ENCODE results near the gene WNT5A.

The WNT5A gene

DNA sequence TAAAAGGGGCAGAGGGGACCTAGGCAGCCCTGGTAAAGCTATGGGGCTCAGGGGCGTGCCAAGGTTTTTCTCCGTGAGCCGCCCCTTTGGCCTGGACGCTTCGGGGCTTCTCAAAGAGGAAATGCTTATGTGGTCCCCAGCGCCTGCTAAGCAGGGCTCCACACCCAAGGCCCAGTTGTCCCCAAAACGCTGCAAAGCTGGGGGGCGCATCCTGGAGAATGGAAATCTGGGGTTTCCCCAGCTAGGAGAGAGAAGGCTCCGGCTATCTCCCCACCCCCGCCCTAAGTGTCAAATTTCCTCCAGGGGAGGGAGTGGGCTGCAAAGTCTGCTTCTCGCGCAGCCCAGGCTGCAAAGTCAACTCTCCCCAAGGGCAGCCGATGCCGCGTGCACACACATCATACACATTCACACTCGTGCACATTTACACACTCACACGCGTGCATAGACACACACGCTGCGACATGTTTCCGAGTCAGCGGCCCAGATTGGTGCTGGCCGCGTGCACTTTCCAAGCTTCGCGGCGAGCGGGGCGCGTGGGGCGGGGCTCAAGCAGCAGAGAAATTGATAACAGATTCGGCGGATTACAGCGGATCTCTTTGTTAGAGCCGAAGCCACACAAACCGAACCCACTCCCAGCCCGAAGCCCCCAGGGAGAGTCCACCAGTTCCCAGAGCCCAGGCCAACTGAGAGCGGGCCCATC, 4.5 kb downstream of the WNT5A start:
- peaks cover 5 to 99% (median 70%) of the 10 kb centered on the region in 5 experiments for H3K27me3 ChIP-seq (replicated peaks in 2 of 5; ENCODE audit: control insufficient read depth in 4 of 5, insufficient read depth in 5 of 5, low read length in 4 of 5)
- WGBS (ENCODE audit: insufficient coverage): 1% methylated on average over 32 of the region's 38 CpGs
- POLR2A ChIA-PET: no interaction called here

DNA sequence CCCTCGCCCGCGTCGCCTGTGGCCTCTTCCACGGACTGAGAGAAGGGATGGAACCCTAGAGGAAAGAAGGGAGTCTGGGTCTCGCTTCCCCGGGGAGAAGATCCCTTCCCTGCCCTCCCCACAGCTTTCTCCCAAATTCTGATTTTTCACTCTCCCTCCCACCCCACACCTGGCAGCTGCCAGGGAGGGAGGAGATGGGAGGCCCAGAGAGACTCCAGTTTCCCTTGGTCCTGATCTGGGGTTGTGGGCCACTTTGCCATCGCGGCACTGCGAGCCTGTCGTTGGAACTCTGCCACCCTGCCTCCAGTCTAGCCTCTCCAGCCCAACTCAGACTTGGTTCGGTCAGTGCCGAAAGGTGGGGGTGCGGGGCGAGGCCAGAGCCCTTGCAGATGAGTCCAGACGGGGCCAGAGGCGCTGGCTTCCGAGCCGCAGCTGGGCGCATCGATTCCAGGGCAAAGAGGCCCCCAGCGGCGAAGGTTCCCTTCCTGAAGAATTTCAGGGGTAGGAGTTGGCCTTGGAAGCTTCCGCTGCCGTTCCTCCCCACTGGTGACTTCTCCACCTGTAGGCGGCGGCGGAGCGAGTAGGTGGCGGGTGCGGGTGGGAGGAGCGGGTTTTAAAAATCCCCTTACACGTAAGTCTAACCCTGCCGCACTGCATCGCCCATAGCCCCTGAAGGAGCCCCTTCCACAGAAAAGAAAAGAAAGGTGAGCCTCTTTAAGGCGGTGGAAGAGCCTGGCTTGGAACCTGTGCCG, 5.2 kb downstream of the WNT5A start:
- no peak overlapping the region for H3K27ac ChIP-seq (ENCODE audit: insufficient read depth in 1 of 2, low read depth in 1 of 2, low read length in 2 of 2, poor library complexity in 1 of 2, severe bottlenecking in 2 of 2)
- no peak overlapping the region for H3K4me3 ChIP-seq (ENCODE audit: control insufficient read depth in 1 of 7, extremely low read depth in 1 of 7, insufficient read depth in 4 of 7, low read depth in 2 of 7, low read length in 6 of 7)
- CTCF ChIA-PET: interaction anchor here (1.2 to 1.5 kb wide), 2 partner anchors 239 to 266 kb away, joined by 3 to 6 read pairs; no protein-coding TSS in a partner anchor
- peaks cover 0 to 37% (median 16%) of the 10 kb centered on the region in 4 experiments for H3K4me1 ChIP-seq (ENCODE audit: control extremely low read depth in 1 of 4, control insufficient read depth in 4 of 4, insufficient read depth in 4 of 4, low read length in 3 of 4)
- POLR2A ChIA-PET: no interaction called here
- H3K27me3 ChIP-seq (replicated peaks in 2 of 5; ENCODE audit: control insufficient read depth in 4 of 5, insufficient read depth in 5 of 5, low read length in 4 of 5): peaks cover 5 to 99% (median 66%) of the 10 kb centered on the region in 5 experiments
- peak in 1 of 3 donors; percentile 32 for DNase-seq
- WGBS (ENCODE audit: insufficient coverage): 3% methylated on average over 24 of the region's 37 CpGs
- no peaks in the 10 kb centered on the region for H3K36me3 ChIP-seq (ENCODE audit: control insufficient read depth in 4 of 4, insufficient read depth in 4 of 4, low read length in 3 of 4)
- peaks cover 0 to 2% (median 0%) of the 10 kb centered on the region in 5 experiments for H3K9me3 ChIP-seq (ENCODE audit: control extremely low read depth in 1 of 5, control insufficient read depth in 4 of 5, insufficient read depth in 2 of 5, low read depth in 1 of 5, low read length in 4 of 5)

More for the DNA sequence above, 4.5 kb downstream of the WNT5A start:
- Histone ChIP-seq H3K36me3 (ENCODE audit: control insufficient read depth in 4 of 4, insufficient read depth in 4 of 4, low read length in 3 of 4) (no peaks in the 10 kb centered on the region), H3K27ac (ENCODE audit: insufficient read depth in 1 of 2, low read depth in 1 of 2, low read length in 2 of 2, poor library complexity in 1 of 2, severe bottlenecking in 2 of 2) (no peak overlapping the region), H3K9me3 (ENCODE audit: control extremely low read depth in 1 of 5, control insufficient read depth in 4 of 5, insufficient read depth in 2 of 5, low read depth in 1 of 5, low read length in 4 of 5) (peaks cover 0 to 2% (median 0%) of the 10 kb centered on the region in 5 experiments), H3K4me3 (ENCODE audit: control insufficient read depth in 1 of 7, extremely low read depth in 1 of 7, insufficient read depth in 4 of 7, low read depth in 2 of 7, low read length in 6 of 7) (no peak overlapping the region), H3K4me1 (ENCODE audit: control extremely low read depth in 1 of 4, control insufficient read depth in 4 of 4, insufficient read depth in 4 of 4, low read length in 3 of 4) (peaks cover 0 to 44% (median 22%) of the 10 kb centered on the region in 4 experiments)
- peak in 2 of 3 donors; percentile 44 to 49 for DNase-seq
- CTCF ChIA-PET: interaction anchor here (1.2 to 1.5 kb wide), 2 partner anchors 238 to 265 kb away, joined by 3 to 6 read pairs; no protein-coding TSS in a partner anchor

- under 1% methylated on average over 27 of the region's 42 CpGs for WGBS (ENCODE audit: insufficient coverage)
- H3K36me3 ChIP-seq (ENCODE audit: control insufficient read depth in 4 of 4, insufficient read depth in 4 of 4, low read length in 3 of 4): no peaks in the 10 kb centered on the region
- peaks cover 0 to 29% (median 12%) of the 10 kb centered on the region in 4 experiments for H3K4me1 ChIP-seq (ENCODE audit: control extremely low read depth in 1 of 4, control insufficient read depth in 4 of 4, insufficient read depth in 4 of 4, low read length in 3 of 4)
- peak in 1 of 3 donors; percentile 26 for DNase-seq
- CTCF ChIA-PET: no interaction called here
- H3K27me3 ChIP-seq (replicated peaks in 2 of 5; ENCODE audit: control insufficient read depth in 4 of 5, insufficient read depth in 5 of 5, low read length in 4 of 5): peaks cover 6 to 99% (median 63%) of the 10 kb centered on the region in 5 experiments
- no peak overlapping the region for H3K27ac ChIP-seq (ENCODE audit: insufficient read depth in 1 of 2, low read depth in 1 of 2, low read length in 2 of 2, poor library complexity in 1 of 2, severe bottlenecking in 2 of 2)
- no peak overlapping the region for H3K4me3 ChIP-seq (ENCODE audit: control insufficient read depth in 1 of 7, extremely low read depth in 1 of 7, insufficient read depth in 4 of 7, low read depth in 2 of 7, low read length in 6 of 7)
- peaks cover 0 to 2% (median 0%) of the 10 kb centered on the region in 5 experiments for H3K9me3 ChIP-seq (ENCODE audit: control extremely low read depth in 1 of 5, control insufficient read depth in 4 of 5, insufficient read depth in 2 of 5, low read depth in 1 of 5, low read length in 4 of 5)
- POLR2A ChIA-PET: no interaction called here
Measured at GRCh38 chr3:55480911-55481743, 6.0 kb downstream of the WNT5A start.

DNA sequence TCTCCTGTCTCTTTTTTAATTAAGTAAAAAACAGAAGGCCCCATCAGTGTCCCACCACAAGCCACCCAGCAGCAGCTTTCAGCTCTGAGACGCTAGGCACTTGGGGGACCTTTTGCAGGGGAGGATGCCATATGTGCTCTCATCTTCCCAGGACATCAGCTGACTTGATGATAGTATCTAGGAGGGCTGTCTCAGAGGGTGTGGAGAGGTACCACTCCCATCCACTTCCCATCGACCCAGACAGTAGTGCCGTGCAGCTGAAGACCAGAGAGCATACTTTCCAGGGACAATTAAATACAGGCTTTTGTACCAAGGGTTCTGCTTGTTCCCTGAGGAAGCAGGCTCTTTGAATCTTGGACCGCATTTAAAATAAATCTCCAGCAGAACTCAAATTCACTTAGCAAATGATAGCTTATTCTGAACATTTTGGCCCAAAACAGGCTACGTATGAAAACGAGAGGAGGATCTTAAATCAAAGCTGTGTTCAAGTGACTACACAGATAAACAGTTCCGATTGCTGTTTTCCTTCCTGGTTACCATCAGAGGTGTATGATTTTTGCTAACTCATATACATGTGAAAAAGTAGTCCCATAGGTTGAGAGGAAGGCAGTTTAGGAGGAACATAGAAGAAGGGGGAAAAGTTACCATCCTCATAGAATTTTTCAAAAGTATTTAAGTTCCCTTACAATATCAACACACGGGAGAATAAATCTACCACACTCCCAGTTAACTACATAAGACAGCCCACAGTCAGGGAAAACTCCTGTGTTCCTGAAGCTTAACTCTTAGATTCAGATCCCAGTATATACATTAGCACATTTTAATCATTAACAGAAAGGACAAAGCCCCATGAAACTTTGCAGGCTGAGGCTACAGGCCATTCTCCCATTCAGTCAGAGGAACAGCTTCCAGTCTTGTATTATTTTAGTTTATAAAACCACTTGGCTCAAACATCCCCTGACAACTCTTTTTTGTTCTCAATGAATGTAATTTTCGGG, 9.5 kb downstream of the WNT5A start:
- 100% methylated on average over 2 of the region's 9 CpGs for WGBS (ENCODE audit: insufficient coverage)
- no peaks in the 10 kb centered on the region for H3K36me3 ChIP-seq (ENCODE audit: control insufficient read depth in 4 of 4, insufficient read depth in 4 of 4, low read length in 3 of 4)
- no peak overlapping the region for H3K4me3 ChIP-seq (ENCODE audit: control insufficient read depth in 1 of 7, extremely low read depth in 1 of 7, insufficient read depth in 4 of 7, low read depth in 2 of 7, low read length in 6 of 7)
- ChIA-PET POLR2A (no interaction called here), CTCF (no interaction called here)
- no peak overlapping the region for H3K27ac ChIP-seq (ENCODE audit: insufficient read depth in 1 of 2, low read depth in 1 of 2, low read length in 2 of 2, poor library complexity in 1 of 2, severe bottlenecking in 2 of 2)
- peaks cover 0 to 14% (median 5%) of the 10 kb centered on the region in 4 experiments for H3K4me1 ChIP-seq (ENCODE audit: control extremely low read depth in 1 of 4, control insufficient read depth in 4 of 4, insufficient read depth in 4 of 4, low read length in 3 of 4)
- no peak for DNase-seq
- peaks cover 10 to 92% (median 43%) of the 10 kb centered on the region in 5 experiments for H3K27me3 ChIP-seq (replicated peaks in 2 of 5; ENCODE audit: control insufficient read depth in 4 of 5, insufficient read depth in 5 of 5, low read length in 4 of 5)
- H3K9me3 ChIP-seq (ENCODE audit: control extremely low read depth in 1 of 5, control insufficient read depth in 4 of 5, insufficient read depth in 2 of 5, low read depth in 1 of 5, low read length in 4 of 5): peaks cover 0 to under 1% (median 0%) of the 10 kb centered on the region in 5 experiments

DNA sequence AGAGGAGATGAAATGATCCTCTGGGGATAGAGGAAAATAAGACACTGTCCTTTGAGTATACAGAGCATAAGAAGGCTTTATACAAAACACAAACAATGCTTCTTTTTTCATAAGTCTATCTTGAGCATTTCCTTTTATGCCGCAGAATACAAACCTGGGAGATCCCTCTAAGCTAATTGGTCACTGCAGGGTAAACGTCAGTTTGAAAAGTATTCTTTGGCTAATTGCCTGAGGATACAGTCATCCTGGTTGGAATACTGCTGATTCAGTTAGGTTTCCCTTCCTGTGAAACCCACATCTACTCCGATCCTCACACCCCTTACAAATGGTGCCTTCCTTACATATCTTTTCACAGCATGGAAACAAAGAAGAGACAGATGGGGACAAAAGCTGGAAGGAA, 10.6 kb downstream of the WNT5A start:
- WGBS (ENCODE audit: insufficient coverage): 83% methylated on average over 2 of the region's 3 CpGs
- ChIA-PET POLR2A (interaction anchor here (0.7 kb wide), 2 partner anchors 177 to 1054 kb away, joined by 3 read pairs; no protein-coding TSS in a partner anchor), CTCF (interaction anchor here (0.8 kb wide), 1 partner anchor 28 kb away, joined by 3 read pairs; no protein-coding TSS in a partner anchor)
- no peak overlapping the region for H3K27ac ChIP-seq (ENCODE audit: insufficient read depth in 1 of 2, low read depth in 1 of 2, low read length in 2 of 2, poor library complexity in 1 of 2, severe bottlenecking in 2 of 2)
- peaks cover 0 to 5% (median 1%) of the 10 kb centered on the region in 4 experiments for H3K4me1 ChIP-seq (ENCODE audit: control extremely low read depth in 1 of 4, control insufficient read depth in 4 of 4, insufficient read depth in 4 of 4, low read length in 3 of 4)
- peaks cover 10 to 85% (median 36%) of the 10 kb centered on the region in 5 experiments for H3K27me3 ChIP-seq (replicated peaks in 2 of 5; ENCODE audit: control insufficient read depth in 4 of 5, insufficient read depth in 5 of 5, low read length in 4 of 5)
- no peak overlapping the region for H3K4me3 ChIP-seq (ENCODE audit: control insufficient read depth in 1 of 7, extremely low read depth in 1 of 7, insufficient read depth in 4 of 7, low read depth in 2 of 7, low read length in 6 of 7)
- no peaks in the 10 kb centered on the region for H3K9me3 ChIP-seq (ENCODE audit: control extremely low read depth in 1 of 5, control insufficient read depth in 4 of 5, insufficient read depth in 2 of 5, low read depth in 1 of 5, low read length in 4 of 5)
- no peaks in the 10 kb centered on the region for H3K36me3 ChIP-seq (ENCODE audit: control insufficient read depth in 4 of 4, insufficient read depth in 4 of 4, low read length in 3 of 4)
- DNase-seq: no peak

DNA sequence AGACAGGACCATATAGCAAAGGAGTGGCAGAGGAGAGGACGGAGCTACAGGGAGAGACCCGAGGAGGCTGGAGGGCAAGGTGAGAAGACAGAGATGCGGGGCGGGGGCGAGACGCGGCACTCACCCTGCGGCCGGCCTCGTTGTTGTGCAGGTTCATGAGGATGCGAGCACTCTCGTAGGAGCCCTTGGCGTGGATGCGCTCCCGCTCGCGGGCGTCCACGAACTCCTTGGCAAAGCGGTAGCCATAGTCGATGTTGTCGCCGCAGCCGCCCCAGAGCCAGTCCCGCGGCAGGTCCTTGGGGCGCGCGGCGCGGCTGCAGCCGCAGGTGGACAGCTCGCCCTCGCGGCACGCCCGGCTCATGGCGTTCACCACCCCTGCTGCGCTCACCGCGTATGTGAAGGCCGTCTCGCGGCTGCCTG, 12.9 kb downstream of the WNT5A start:
- POLR2A ChIA-PET: no interaction called here
- H3K36me3 ChIP-seq (ENCODE audit: control insufficient read depth in 4 of 4, insufficient read depth in 4 of 4, low read length in 3 of 4): no peaks in the 10 kb centered on the region
- no peak overlapping the region for H3K4me3 ChIP-seq (ENCODE audit: control insufficient read depth in 1 of 7, extremely low read depth in 1 of 7, insufficient read depth in 4 of 7, low read depth in 2 of 7, low read length in 6 of 7)
- 77% methylated on average over 36 of the region's 44 CpGs for WGBS (ENCODE audit: insufficient coverage)
- CTCF ChIA-PET: no interaction called here
- H3K27ac ChIP-seq (ENCODE audit: insufficient read depth in 1 of 2, low read depth in 1 of 2, low read length in 2 of 2, poor library complexity in 1 of 2, severe bottlenecking in 2 of 2): no peak overlapping the region
- no peak for DNase-seq
- H3K4me1 ChIP-seq (ENCODE audit: control extremely low read depth in 1 of 4, control insufficient read depth in 4 of 4, insufficient read depth in 4 of 4, low read length in 3 of 4): no peaks in the 10 kb centered on the region
- no peaks in the 10 kb centered on the region for H3K9me3 ChIP-seq (ENCODE audit: control extremely low read depth in 1 of 5, control insufficient read depth in 4 of 5, insufficient read depth in 2 of 5, low read depth in 1 of 5, low read length in 4 of 5)
- H3K27me3 ChIP-seq (replicated peaks in 2 of 5; ENCODE audit: control insufficient read depth in 4 of 5, insufficient read depth in 5 of 5, low read length in 4 of 5): peaks cover 6 to 71% (median 19%) of the 10 kb centered on the region in 5 experiments
